Measurements from ENCODE around the gene DRAP1.

DRAP1 gene

GRCh38 chr11:65906602-65907001, 12.6 kb upstream of the DRAP1 start:
- DNase-seq: no peak

- DNase-seq: no peak
These were observed 11.3 kb upstream of the DRAP1 start for GRCh38 chr11:65907878-65908277.

GRCh38 chr11:65911682-65912568, 7.3 kb upstream of the DRAP1 start:
- no peak for DNase-seq

DNA sequence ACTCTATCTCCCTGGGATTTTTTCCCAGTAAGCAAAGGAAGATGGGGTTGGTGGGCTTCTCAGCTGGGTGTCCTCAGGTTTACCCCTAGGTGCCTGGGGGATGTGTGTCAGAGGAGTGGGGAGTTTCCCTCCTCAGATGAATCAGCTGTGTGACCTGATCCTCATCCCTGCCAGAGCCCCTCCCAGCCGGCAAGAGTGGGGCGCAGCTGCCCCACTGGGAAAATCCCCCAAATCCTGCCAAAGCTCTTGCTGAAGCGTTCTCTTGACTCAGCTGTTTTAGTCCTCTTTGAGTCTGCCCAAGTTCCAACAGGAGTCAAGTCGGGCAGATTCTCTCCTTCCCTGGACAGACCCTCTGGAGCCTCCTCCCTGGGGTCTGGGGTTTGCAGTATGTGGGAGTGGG, 6.4 kb upstream of the DRAP1 start:
- no peak for DNase-seq

- DNase-seq: no peak
These were observed 4.0 kb upstream of the DRAP1 start for GRCh38 chr11:65915101-65915820.

DNA sequence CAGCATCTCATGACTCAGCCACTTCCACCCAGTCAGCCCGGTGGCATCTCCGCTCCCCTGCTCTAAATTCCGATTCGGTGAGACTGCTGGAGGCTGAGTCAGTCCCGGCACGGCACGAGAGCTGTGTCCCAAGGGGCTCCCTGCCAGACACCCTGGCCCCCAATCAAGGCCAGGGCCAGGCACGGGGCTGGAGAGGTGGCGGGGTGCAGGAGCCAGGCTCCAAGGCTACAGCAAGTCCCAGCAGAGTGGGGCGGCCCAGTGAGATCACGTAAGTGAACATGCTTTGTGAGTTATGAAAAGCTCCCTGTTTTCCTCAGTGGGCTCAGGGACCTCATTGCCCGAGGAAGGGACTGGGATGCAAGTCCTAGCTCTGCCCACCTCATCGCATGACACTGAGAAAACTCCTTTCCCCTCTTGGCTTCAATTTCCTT, 3.4 kb upstream of the DRAP1 start:
- DNase-seq: no peak

- DNase-seq: no peak
These were observed 2.8 kb upstream of the DRAP1 start for GRCh38 chr11:65916391-65916790.

DNA sequence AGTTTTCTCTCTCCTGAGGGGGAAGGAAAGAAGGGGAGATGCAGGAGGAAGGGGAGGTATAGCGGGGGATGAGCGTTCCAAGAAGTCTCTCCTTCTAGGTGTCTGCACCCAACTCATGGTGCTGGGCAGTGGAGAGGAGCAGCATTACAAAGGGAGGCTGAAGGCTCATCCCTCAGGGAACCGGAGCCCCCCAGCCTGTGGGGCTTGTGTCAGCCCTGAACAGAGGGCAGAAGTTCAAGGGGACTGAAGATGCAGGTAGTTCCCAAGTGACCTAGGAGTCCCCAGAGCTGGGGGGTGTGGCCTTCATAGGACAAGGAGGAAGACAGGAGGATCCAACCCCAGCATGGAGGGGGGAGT, 2.2 kb upstream of the DRAP1 start:
- no peak for DNase-seq

GRCh38 chr11:65917434-65918210, 1.6 kb upstream of the DRAP1 start:
- DNase-seq: no peak

- no peak for DNase-seq
These were observed 750 bp upstream of the DRAP1 start, which contains the start of gene C11orf68 for GRCh38 chr11:65918211-65919140. C11orf68 (minus strand) TSS chr11:65919062; CDS start chr11:65919031, 31 bp downstream.

DNA sequence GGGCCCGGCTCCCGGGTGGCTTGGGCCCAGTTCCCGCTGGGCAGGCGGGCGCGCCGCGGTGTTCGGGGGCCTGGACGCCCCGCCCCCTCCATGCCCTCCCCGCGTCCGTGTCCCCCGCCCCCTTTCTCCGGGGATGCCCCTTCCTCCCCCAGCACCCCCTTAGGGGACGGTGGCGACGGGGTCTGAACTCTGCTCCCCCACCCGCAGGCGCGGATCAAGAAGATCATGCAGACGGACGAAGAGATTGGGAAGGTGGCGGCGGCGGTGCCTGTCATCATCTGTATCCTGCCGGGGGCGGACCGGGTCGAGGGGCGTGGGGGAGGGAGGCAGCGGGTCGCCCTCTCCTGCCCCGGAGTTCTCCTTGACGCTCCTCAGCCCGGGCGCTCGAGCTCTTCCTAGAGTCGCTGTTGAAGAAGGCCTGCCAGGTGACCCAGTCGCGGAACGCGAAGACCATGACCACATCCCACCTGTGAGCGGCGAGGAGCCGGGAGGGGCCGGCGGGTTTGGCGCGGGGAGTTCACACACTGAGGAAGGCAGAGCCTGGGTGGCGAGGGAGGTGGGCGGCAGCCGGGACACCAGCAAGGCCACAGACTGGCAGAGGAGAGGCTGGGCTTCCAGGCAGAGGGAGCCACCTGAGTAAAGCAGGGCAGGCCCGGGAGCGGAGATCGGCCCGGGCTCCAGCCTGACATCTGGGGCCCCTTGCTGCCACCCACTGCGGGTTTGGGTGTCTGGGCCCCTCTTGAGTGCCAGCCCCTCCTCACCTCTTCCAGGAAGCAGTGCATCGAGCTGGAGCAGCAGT, 546 bp downstream of the DRAP1 start:
- DNase-seq: peak; percentile 48

- DNase-seq: no peak
These were observed 1.2 kb downstream of the DRAP1 start for GRCh38 chr11:65920372-65920802.

DNA sequence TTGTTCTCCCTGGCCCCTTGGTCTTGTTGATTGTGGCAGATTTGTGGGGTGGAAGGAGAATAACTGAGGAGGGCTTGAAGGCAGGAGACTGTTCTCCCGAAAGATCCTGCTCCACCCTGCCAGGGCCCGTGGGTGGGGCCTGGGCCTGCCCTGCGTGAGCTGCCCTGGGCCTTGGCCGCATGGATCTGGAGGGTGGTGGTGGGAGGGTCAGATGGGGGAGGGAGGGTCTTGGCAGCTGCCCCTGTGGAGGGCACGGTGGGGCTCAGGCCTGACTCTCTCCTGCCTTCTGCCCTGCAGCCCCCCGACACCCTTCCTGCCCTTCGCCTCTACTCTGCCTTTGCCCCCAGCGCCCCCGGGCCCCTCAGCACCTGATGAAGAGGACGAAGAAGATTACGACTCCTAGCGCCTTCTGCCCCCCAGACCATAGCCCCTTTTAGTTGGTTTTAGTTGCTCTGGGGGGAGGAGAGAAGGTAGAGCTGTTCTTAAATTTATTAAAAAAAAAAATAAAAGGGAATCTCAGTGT, 1.9 kb downstream of the DRAP1 start:
- no peak for DNase-seq

GRCh38 chr11:65921876-65922275, 2.6 kb downstream of the DRAP1 start:
- DNase-seq: no peak

GRCh38 chr11:65922565-65922964, 3.3 kb downstream of the DRAP1 start:
- no peak for DNase-seq

DNA sequence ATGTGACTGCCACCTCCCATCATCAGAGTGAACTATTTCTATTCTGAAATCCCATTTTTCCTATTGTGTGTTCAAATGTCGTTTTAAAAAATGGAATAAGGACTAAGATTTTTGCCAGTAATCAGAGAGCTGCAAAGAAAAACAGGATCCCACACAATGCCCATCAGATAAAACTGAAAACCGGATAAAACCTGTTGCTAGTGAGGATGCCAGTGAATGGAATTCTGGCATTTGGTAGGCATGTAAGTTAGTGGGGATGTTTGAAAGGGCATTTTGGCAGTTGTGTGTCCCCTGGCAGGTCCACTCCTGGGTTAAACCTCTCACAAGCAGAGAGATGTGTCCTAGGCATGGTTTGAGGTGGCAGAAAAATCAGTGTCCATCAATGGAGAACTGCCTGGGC, 6.2 kb downstream of the DRAP1 start:
- no peak for DNase-seq

- peak; percentile 72 for DNase-seq
These were observed 8.7 kb downstream of the DRAP1 start for GRCh38 chr11:65927904-65928397.

GRCh38 chr11:65928667-65929066, 9.4 kb downstream of the DRAP1 start:
- no peak for DNase-seq

- no peak for DNase-seq
These were observed 12.7 kb downstream of the DRAP1 start for GRCh38 chr11:65931773-65932557.

GRCh38 chr11:65932558-65932919, 13.3 kb downstream of the DRAP1 start:
- DNase-seq: no peak

Data from activated CD4-positive, alpha-beta T cell treated with anti-CD3 and anti-CD28 coated beads, Interleukin-2, amount 50 U/mL, for 1 hour (primary cell).